Measurements from ENCODE around the gene ARSG. TPM values are rescaled to one million over a fixed set of nuclear protein-coding genes. Genes with fewer than 3 reads are reported as not detected.

Gene ARSG
- total and polyA plus RNA-seq, 2 of the 13 experiments (the other 11 are each of a cell fraction or from before 2014, with no cell fraction given): 3.7 to 15.2 TPM

DNA sequence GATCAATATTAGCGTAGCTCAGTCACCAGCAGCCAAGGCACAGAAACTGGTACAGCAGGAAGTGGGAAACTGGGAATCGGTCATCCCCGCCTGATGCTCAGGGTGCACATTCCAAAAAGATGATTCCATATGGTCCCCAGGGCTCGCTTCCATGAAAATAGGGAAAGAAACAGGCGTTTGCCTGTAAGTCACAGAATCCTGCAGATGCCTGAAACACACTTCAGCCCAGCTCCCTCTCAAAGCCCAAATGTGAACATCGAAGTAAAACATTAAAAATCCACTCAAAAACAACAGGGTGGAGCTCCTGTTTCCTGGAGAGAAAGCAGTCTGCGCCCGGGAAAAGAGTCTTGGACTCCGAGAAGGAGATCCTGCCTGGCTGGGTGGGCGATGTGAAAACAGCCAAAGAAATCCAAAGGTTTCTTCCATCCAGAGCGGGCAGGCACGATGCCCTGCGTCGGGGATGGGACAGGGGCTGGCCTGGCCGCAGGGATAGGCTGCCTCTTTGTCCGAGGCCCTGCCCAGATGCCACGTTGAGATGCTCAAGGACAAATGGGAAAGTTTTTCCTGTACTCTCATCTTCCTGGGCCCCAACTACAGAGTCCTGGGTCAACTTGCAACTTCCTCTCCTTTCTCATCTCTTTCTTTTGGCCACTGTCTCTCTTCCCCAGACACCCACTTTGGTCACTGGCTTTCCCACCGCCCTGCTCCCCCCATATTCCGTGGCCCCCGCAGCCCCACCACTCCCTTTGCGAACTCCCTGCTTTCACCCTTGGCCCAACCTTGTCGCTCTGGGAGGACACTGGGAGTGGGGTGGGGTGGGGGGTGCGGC is 165.3 kb downstream of the ARSG start (continued):
- TF ChIP-seq PHF8 (CRISPR knock-in tag; IDR thresholded peaks at IDR 0.05) (peak; percentile 38), ZNF782 (CRISPR knock-in tag; IDR thresholded peaks at IDR 0.05; ENCODE audit: borderline replicate concordance) (no peak), KDM1A (CRISPR knock-in tag; IDR thresholded peaks at IDR 0.05) (no peak; the same call in none of the 2 replicates), STAT5B (CRISPR knock-in tag; IDR thresholded peaks at IDR 0.05) (no peak), ZNF234 (CRISPR knock-in tag; conservative IDR thresholded peaks at IDR 0.05) (no peak)
- TF ChIP-seq, protein P1, sequence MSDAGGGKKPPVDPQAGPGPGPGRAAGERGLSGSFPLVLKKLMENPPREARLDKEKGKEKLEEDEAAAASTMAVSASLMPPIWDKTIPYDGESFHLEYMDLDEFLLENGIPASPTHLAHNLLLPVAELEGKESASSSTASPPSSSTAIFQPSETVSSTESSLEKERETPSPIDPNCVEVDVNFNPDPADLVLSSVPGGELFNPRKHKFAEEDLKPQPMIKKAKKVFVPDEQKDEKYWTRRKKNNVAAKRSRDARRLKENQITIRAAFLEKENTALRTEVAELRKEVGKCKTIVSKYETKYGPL (CRISPR knock-in tag; IDR thresholded peaks at IDR 0.05): 0 out of 2 replicates have a peak, but pooled peaks have one; percentile 6

- WGBS (ENCODE audit: low lambda C conversion rate): 0% methylated on average over 14 of the region's 39 CpGs
- in situ Hi-C loops (cut with HindIII; ENCODE audit: extremely low pct_ligation_motif_present, low pct_unique_long_range_greater_than_20kb): loop anchor here (10.0 kb wide), 2 partner anchors 308 to 482 kb away; no protein-coding TSS in a partner anchor
- BruUV-seq (replicated peaks): no TSS peak
- no peak for TF ChIP-seq KLF12 (CRISPR knock-in tag; IDR thresholded peaks at IDR 0.05; ENCODE audit: borderline replicate concordance)
- peak; percentile 63; the same call in 1 of the 2 replicates for TF ChIP-seq REL (CRISPR knock-in tag; conservative IDR thresholded peaks at IDR 0.05)
- peak; percentile 81; the same call in 1 of the 2 replicates for TF ChIP-seq HES4 (CRISPR knock-in tag; IDR thresholded peaks at IDR 0.05; ENCODE audit: borderline replicate concordance)
- TF ChIP-seq ZNF354B (CRISPR knock-in tag; IDR thresholded peaks at IDR 0.05): no peak; the same call in 1 of the 2 replicates
- peak; percentile 20; the same call in 1 of the 2 replicates for TF ChIP-seq SAFB2 (CRISPR knock-in tag; IDR thresholded peaks at IDR 0.05; ENCODE audit: borderline replicate concordance, low read depth)
- peak; percentile 32; the same call in 1 of the 2 replicates for TF ChIP-seq ZNF770 (CRISPR knock-in tag; IDR thresholded peaks at IDR 0.05)
- TF ChIP-seq ZNF296 (CRISPR knock-in tag; conservative IDR thresholded peaks at IDR 0.05): no peak
- TF ChIP-seq HHEX (CRISPR knock-in tag; IDR thresholded peaks at IDR 0.05): no peak
- no peak for TF ChIP-seq GATAD2A (CRISPR knock-in tag; IDR thresholded peaks at IDR 0.05)
- TF ChIP-seq, protein P2, sequence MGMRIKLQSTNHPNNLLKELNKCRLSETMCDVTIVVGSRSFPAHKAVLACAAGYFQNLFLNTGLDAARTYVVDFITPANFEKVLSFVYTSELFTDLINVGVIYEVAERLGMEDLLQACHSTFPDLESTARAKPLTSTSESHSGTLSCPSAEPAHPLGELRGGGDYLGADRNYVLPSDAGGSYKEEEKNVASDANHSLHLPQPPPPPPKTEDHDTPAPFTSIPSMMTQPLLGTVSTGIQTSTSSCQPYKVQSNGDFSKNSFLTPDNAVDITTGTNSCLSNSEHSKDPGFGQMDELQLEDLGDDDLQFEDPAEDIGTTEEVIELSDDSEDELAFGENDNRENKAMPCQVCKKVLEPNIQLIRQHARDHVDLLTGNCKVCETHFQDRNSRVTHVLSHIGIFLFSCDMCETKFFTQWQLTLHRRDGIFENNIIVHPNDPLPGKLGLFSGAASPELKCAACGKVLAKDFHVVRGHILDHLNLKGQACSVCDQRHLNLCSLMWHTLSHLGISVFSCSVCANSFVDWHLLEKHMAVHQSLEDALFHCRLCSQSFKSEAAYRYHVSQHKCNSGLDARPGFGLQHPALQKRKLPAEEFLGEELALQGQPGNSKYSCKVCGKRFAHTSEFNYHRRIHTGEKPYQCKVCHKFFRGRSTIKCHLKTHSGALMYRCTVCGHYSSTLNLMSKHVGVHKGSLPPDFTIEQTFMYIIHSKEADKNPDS (CRISPR knock-in tag; IDR thresholded peaks at IDR 0.05): no peak
- no peak for TF ChIP-seq SETDB1 (CRISPR knock-in tag; IDR thresholded peaks at IDR 0.05; ENCODE audit: borderline replicate concordance)
- no peak for TF ChIP-seq NCOR1 (IDR thresholded peaks at IDR 0.05; ENCODE audit: borderline replicate concordance, low read length)
Measured at GRCh38 chr17:68457168-68457538, 165.9 kb downstream of the ARSG start, which contains the start of gene WIPI1. WIPI1 (minus strand) TSS chr17:68457496; CDS start chr17:68457421, 75 bp downstream.

More at GRCh38 chr17:68457168-68457538, 165.9 kb downstream of the ARSG start, which contains the start of gene WIPI1:
- POLR2A ChIA-PET: interaction anchor here (0.8 to 5.4 kb wide), 21 partner anchors 11 to 437 kb away, joined by 3 to 53 read pairs (median 4); partner anchors contain the start of genes AMZ2 and PRKAR1A
- Histone ChIP-seq H3K9me3 (ENCODE audit: low read length) (no peaks in the 10 kb centered on the region), H3K4me3 (replicated peaks in 1 of 3; ENCODE audit: insufficient read depth in 1 of 3, low read depth in 2 of 3, low read length in 3 of 3) (peak within 1 kb of the TSS; percentile 76 to 92 (median 78)), H3K9ac (ENCODE audit: insufficient read depth, low read depth, low read length) (peak within 1 kb of the TSS; percentile 82), H3K27ac (ENCODE audit: extremely low read length, insufficient read depth, low read length) (peak within 1 kb of the TSS; percentile 81), H3K4me2 (ENCODE audit: low read depth, low read length) (peak within 1 kb of the TSS; percentile 99), H2AFZ (ENCODE audit: low read length) (no peak within 1 kb of the TSS), H3K4me1 (ENCODE audit: insufficient read depth, low read length) (peaks cover 77% of the 10 kb centered on the region), H3K79me2 (ENCODE audit: insufficient read depth, low read length) (peaks cover 5% of the 10 kb centered on the region), H4K20me1 (ENCODE audit: insufficient read depth, low read length) (no peaks in the 10 kb centered on the region), H3K27me3 (ENCODE audit: control insufficient read depth in 1 of 2, insufficient read depth in 2 of 2, low read length in 2 of 2) (no peaks in the 10 kb centered on the region), H3K36me3 (replicated peaks in 1 of 2; ENCODE audit: control insufficient read depth in 1 of 2, insufficient read depth in 2 of 2, low read length in 2 of 2) (no peaks in the 10 kb centered on the region)
- intact Hi-C loops (cut with micrococcal nuclease; ENCODE audit: unreplicated experiment): loop anchor here (2.0 to 10.0 kb wide), 4 partner anchors 18 to 422 kb away; partner anchors contain the start of gene KPNA2
- no peak for FAIRE-seq
- CTCF ChIA-PET (ENCODE audit: low intra/inter-chr PET ratio, low total read pairs): interaction anchor here (0.8 kb wide), 1 partner anchor 143 kb away, joined by 3 read pairs; no protein-coding TSS in a partner anchor
- DNase-seq (ENCODE audit: low spot score): peak; percentile 39
- ATAC-seq: peak; percentile 75
